NK-92 (cell line): Measurements from ENCODE around the gene B3GAT1.

Experiments used
- DNase-seq: peaks from one replicate; lab custom pipeline; 2025; ENCODE audit not compliant: unreplicated experiment; lab: John Stamatoyannopoulos, UW

The B3GAT1 gene

DNA sequence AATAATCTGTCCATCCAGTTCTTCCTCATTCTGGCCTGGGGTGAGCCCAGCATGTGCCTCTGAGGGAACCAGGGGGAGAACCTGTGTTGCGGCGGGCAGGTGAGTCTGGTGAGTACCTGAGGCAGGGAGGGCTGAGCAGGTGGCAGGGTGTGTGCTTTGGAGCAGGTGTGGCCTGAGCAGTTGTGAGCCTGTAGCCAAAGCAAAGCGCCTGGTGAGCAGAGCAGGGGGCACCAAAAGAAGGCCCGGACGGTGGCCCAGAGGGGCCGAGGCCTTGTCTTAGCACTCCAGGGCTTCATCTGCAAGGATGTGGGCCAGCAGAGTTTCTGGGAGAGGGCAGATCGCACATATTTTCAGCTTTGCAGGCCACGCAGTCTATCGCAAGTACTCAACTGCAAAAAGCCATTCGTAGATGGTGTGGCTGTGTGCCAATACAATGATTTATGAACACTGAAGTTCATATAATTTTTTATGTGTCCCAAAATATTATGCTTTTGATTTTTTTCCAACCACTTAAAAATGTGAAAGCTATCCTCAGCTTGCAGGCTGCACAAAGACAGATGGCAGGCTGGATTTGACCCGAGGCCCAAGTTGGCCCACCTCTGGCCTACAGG lies 71.6 kb downstream of the B3GAT1 start:
- DNase-seq: no peak

DNA sequence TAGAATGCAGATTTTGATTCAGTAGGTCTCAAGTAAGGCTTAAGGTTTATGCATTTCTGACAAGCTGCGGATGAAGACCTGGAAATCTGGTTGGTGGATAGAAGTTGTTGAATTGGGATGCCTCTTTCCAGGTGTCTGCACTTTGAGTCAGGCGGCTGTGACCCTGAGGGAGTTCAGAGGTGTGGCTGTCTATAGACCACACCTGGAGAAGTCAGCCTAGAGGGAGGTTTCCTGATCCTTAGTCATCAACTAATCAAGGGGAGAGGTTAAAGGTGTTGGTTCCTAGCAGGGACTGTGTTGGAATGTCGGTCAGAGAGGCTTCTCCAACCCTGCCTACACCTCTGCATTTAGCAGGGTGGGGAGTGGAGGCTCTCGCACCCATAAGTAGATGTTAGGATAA lies 72.3 kb downstream of the B3GAT1 start:
- no peak for DNase-seq

DNA sequence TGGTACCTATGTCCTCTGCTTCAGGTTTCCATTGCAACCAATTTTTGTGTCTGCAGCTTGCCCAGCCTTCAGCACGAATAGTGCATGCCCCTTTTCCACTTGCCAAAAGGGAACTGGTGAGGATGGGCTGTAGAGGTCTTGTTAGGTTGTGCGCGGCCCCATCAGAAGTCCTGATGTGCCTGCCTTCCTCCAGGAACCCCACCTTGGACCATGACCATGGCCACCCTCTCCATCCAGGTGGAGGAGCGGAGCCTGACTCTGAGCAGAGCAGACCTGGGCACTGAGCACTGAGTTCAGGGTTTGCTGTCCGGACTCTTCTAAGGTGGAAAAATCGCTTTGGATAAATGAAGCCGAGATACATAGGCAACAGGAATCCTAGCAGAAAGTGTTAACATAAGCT lies 73.4 kb downstream of the B3GAT1 start:
- DNase-seq: no peak

DNA sequence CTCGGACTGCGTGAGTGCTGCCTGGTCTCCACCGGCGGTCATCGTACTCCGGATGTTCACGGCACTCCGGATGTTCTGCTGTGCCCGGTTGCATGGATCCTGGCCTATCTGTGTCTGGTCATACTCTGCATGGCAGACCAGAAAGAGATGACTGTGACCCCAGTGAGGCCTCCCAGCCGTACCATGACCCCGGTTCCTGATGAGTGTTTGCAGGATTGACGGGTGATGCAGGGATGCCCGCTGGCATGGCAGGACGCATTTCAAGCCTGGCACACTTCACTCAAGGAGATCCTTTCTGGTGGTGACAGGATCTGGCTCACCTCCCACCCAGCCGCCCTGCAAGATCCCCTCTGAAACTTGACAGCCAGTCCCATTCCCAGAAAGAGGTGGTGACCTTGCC lies 74.0 kb downstream of the B3GAT1 start:
- DNase-seq: no peak

DNA sequence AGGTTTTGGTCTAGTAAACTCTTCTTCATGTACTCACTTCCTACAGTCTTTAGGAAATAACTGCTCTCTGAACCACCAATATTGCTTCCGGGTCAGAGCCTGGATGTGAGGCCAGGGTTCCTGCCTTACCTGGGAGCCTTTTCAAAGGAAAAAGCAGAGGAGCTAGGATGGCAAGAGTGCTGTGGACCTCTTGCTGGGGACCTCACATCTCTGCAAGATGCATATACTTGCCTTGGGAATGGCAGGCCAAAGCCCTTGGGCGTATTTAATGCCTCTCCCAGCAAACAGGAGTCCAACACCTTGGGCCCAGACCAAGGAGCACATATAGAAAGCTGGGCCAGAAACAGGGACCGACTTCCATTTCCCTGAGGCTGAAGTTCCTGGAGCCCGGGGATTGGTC lies 75.0 kb downstream of the B3GAT1 start:
- DNase-seq: no peak

DNA sequence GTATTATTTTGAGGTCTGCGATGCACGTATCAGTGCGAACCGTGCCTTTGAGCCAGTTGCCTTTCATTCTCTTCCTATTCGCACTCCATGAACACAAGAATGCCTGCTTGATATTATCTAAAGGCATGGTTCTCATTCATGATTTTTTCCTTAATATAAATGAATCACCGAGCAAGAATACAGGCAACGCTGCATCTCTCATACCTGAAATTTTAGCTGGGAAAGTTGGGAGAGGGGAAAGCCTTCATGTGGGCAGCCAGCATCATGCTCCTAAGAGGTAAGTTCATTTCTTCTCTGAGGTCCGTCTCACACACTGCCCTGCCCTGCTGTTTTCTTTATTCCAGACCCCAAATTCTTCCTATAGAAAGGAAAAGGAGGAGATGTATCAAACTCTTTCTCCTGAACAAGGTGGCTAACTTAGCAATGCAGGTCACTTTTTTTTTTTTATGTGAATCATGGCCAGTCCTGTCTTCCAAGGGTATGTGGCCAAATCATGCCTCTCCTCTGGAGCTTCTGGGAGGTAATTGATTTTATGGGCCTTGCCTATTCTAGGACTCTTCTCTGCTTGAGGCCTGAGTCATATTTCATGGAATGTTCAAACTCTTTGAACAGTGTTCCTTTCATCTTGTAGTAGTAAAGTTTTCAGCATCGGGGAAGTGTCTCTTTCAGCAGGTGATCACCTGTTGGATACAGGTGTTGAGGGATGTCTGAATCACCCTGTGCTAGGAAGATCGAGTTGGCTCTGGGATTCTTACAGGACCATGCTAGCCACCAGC lies 77.1 kb downstream of the B3GAT1 start:
- DNase-seq: no peak

DNA sequence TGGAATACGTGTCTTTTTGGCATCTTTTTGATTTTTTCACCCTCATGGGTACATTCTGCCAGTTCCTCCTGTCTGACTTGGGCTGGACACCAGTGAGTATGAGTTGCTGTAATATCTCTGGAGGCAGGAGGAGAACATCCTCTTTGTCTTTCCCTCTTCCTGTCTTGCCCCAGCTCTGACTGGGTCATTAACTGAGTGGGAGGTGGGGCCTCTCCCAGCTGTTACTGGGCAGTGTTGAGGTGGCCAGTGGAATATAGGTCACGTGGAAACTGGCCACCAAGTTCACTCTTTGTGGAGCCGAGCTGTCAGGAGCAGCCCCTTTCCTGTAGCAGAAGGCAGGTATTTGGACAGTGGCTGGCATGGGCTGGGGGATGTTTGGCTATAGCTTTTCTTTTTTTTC lies 78.1 kb downstream of the B3GAT1 start:
- DNase-seq: no peak

DNA sequence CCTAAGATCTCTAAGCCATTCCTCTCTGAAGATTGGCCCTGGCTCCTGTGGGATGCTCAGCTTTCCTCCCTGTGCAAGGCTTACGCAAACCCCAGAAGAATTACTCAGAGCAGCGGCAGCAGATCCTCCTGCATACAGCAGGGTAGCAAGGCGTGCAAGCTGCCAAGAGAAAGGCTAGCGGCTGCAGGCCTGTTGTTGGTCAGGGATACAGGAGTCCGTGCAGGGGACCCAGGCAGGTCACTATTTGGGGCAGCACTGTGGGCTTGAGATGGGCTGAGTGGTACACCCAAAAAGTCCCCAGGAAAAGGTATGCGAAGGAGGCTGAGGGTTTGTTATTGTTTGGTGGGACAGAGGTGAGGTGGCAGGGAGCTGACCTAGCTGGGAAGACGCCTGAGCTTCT lies 78.7 kb downstream of the B3GAT1 start:
- no peak for DNase-seq

DNA sequence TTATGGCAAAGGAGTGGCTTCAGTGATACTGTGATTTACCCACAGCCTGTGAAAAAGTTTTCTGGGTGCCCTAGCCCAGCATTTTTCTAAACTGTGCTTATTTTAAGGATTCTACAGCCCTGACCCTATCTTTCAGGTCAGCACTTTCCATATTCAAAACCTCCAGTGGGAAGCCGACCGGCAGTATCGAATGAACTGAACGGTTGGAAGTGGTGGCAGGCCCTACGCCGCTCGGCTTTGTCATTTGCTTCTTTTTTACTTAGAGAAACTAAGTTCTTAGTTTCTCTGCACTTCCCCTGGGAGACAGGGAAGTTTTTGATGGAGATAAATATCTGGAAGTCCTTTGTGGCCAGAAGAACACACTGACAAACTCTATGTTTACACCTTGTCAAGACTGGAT lies 79.3 kb downstream of the B3GAT1 start:
- DNase-seq: no peak

DNA sequence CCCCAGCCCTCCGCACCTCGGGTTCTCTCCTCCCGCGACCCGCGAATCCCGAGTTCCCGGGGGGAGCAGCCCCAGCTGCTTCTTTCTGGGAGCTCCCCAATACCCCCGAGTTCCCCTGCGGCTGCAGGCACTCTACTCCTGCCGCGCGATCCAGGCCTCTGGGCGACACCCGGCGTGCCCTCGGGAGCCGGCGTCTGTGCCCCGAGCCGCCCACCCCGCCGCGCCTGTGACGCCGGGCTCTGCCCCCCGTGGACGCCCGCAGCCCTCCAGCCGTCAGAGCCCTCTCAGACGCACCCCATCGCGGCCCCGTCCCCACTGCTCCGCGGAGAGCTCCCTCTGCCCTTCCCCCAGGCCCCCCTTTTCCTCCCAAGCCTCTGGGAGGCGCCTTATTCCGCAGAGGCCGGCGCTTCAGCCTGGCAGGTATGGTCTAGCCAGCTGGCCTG lies 79.8 kb downstream of the B3GAT1 start:
- DNase-seq: no peak

DNA sequence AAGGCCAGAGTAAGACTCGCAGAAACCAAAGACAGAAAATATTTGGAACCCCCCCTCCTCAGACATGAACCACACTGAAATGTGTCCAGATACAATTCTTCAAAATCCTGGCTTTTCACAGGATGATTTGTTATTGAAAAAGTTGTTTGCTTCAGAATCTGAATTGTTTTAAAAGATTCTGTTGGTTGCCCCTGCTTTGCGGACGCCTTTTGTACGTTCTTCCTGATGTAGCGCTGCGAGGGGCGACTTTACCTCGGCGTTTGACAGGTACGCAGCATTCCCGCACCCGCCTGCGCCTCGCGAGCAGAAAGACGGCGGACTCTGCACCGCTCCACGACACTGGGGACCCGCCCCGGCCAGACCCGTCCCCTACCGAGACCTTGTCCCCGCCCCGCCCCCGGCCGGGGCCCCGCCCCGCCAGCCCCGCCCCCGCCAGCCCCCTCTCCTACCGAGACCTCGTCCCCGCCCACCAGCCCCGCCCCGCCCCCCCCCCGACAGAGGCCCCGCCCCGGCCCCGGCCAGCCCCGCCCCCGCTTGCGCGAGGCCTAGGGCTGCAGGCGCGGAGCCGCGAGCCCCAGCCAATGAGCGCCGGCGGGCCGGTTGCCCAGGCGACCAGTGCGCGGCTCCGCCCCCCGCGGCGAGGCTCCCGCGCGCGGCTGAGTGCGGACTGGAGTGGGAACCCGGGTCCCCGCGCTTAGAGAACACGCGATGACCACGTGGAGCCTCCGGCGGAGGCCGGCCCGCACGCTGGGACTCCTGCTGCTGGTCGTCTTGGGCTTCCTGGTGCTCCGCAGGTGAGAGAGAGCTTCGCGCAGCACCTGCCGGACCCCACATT lies 80.5 kb downstream of the B3GAT1 start, which contains the start of gene GLB1L2:
TSS of gene GLB1L2 (plus strand) at position 635 of the 835 bp plus-strand sequence. CDS start at position 709, 74 bp downstream.
- no peak for DNase-seq

DNA sequence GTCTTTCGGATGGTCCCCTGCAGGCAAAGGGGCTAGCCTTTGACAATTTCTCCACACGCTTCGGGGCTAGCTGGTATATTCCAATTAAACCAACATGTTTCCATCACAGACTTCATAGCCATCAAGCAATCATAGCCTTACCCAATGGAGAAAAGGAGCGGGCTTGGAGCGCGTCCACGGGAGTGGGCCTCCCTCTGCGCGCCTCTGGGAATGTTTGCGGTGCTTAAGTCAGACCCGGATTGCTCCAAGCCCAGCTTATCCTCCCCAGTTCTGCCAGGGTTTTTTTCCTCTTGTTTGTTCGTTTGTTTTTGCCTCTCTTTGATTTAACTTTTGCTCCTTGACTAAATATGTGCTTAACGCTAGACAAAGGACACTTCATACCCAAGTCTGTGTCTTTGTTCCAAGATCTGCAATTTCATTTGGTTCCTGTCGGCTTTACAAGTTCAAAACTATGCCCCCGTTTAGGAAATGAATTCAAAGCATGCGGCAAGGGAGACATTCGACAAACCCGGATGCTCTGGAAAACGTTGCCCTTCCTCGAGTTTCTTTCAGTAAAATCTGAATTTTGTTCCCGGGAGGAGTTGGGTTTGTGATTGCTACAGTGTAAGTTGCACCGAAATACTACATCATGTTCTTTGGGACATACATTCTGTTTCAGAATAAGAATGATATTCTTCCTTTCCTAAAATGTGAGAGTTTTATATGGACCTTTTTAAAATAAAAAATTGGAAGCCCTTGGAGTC lies 81.3 kb downstream of the B3GAT1 start:
- no peak for DNase-seq
